ENCODE data around the gene TSEN34.

- TF ChIP-seq CTCF (IDR thresholded peaks at IDR 0.05; ENCODE audit: poor library complexity) (peak; percentile 100), EZH2 (IDR thresholded peaks at IDR 0.05; ENCODE audit: borderline replicate concordance) (no peak)
Measured at GRCh38 chr19:54231077-54231931, 40.2 kb downstream of the TSEN34 start.

All from hepatocyte (in vitro differentiated cells).